H9 (cell line): ENCODE data around the gene AHNAK2. TPM values are rescaled to one million over a fixed set of nuclear protein-coding genes. Genes with fewer than 3 reads are reported as not detected.

Source experiments
- DNase-seq: peaks from one replicate; pipeline ENCODE4 v3.0.0-alpha.2; 2017
- H2AFZ ChIP-seq: one replicate; pipeline ENCODE4 v1.6.1; 2013; ENCODE audit warnings: mild to moderate bottlenecking, low read length, control low read depth, moderate library complexity
- H2AK5ac ChIP-seq: 2 replicates; pipeline ENCODE4 v1.6.1; 2013; ENCODE audit warnings: low read length, control low read depth, mixed read lengths; ENCODE audit not compliant: insufficient read length
- H2BK120ac ChIP-seq: one replicate; pipeline ENCODE4 v1.6.1; 2013; ENCODE audit warnings: low read depth, mild to moderate bottlenecking, low read length, control low read depth, inconsistent platforms; ENCODE audit not compliant: poor library complexity, severe bottlenecking
- H2BK12ac ChIP-seq: 2 replicates; pipeline ENCODE4 v1.6.1; 2013; ENCODE audit warnings: low read length, control low read depth, mixed read lengths, low read depth; ENCODE audit not compliant: insufficient read length
- H2BK15ac ChIP-seq: 2 replicates; pipeline ENCODE4 v1.6.1; 2013; ENCODE audit warnings: low read depth, low read length, control low read depth
- H2BK20ac ChIP-seq: one replicate; pipeline ENCODE4 v1.6.1; 2013; ENCODE audit warnings: low read depth, mild to moderate bottlenecking, low read length, control low read depth, inconsistent platforms; ENCODE audit not compliant: poor library complexity, severe bottlenecking
- H2BK5ac ChIP-seq: 2 replicates; pipeline ENCODE4 v1.6.1; 2013; ENCODE audit warnings: low read length, control low read depth, mixed read lengths; ENCODE audit not compliant: insufficient read length
- H3K14ac ChIP-seq: 2 replicates; pipeline ENCODE4 v1.6.1; 2013; ENCODE audit warnings: low read length, control low read depth; ENCODE audit not compliant: insufficient read depth
- H3K18ac ChIP-seq: 2 replicates; pipeline ENCODE4 v1.6.1; 2013; ENCODE audit warnings: low read depth, mild to moderate bottlenecking, mixed read lengths, low read length, control low read depth; ENCODE audit not compliant: insufficient read length
- H3K23ac ChIP-seq: 2 replicates; pipeline ENCODE4 v1.6.1; 2013; ENCODE audit warnings: low read length, control low read depth, mixed read lengths, low read depth; ENCODE audit not compliant: insufficient read length
- H3K23me2 ChIP-seq: 2 replicates; pipeline ENCODE4 v1.6.1; 2013; ENCODE audit warnings: low read depth, mild to moderate bottlenecking, mixed read lengths, low read length, control low read depth; ENCODE audit not compliant: insufficient read length, poor library complexity, severe bottlenecking
- H3K27ac ChIP-seq: 2 replicates; pipeline ENCODE4 v1.5.1; 2013; ENCODE audit warnings: low read length, control low read depth, mixed read lengths, low read depth; ENCODE audit not compliant: insufficient read length
- H3K27me3 ChIP-seq: 2 replicates; pipeline ENCODE4 v1.6.1; 2013; ENCODE audit warnings: low read length, control low read depth, inconsistent platforms; ENCODE audit not compliant: insufficient read depth
- H3K4ac ChIP-seq: 2 replicates; pipeline ENCODE4 v1.6.1; 2013; ENCODE audit warnings: low read depth, mild to moderate bottlenecking, control low read depth, inconsistent platforms, low read length, moderate library complexity
- H3K4me1 ChIP-seq: 2 replicates; pipeline ENCODE4 v1.6.1; 2013; ENCODE audit warnings: low read length, control low read depth, inconsistent platforms; ENCODE audit not compliant: insufficient read depth
- H3K4me2 ChIP-seq: 2 replicates; pipeline ENCODE4 v1.6.1; 2013; ENCODE audit warnings: low read length, control low read depth, mixed read lengths; ENCODE audit not compliant: insufficient read length, insufficient read depth
- H3K56ac ChIP-seq: 2 replicates; pipeline ENCODE4 v1.6.1; 2013; ENCODE audit warnings: low read depth, mild to moderate bottlenecking, mixed read lengths, low read length, control low read depth; ENCODE audit not compliant: insufficient read length
- H3K79me1 ChIP-seq: 2 replicates; pipeline ENCODE4 v1.6.1; 2013; ENCODE audit warnings: low read depth, mild to moderate bottlenecking, moderate library complexity, low read length, control low read depth, inconsistent platforms; ENCODE audit not compliant: insufficient read depth, poor library complexity, severe bottlenecking
- H3K79me2 ChIP-seq: 2 replicates; pipeline ENCODE4 v1.6.1; 2013; ENCODE audit warnings: low read length, control low read depth, inconsistent platforms; ENCODE audit not compliant: insufficient read depth
- H3K9ac ChIP-seq: 2 replicates; pipeline ENCODE4 v1.6.1; 2013; ENCODE audit warnings: low read length, control low read depth, mixed read lengths; ENCODE audit not compliant: insufficient read length; ENCODE audit errors: extremely low read depth
- H3K9me3 ChIP-seq: one replicate; pipeline ENCODE4 v1.6.1; 2013; ENCODE audit warnings: low read depth, low read length, inconsistent platforms; ENCODE audit not compliant: control insufficient read depth
- H3T11ph ChIP-seq: one replicate; pipeline ENCODE4 v1.6.1; 2013; ENCODE audit warnings: mild to moderate bottlenecking, low read length, control low read depth, inconsistent platforms
- H4K20me1 ChIP-seq: one replicate; pipeline ENCODE4 v1.6.1; 2013; ENCODE audit not compliant: control insufficient read depth, insufficient read length, insufficient read depth
- H4K5ac ChIP-seq: 2 replicates; pipeline ENCODE4 v1.6.1; 2013; ENCODE audit warnings: low read depth, mild to moderate bottlenecking, mixed read lengths, low read length, control low read depth; ENCODE audit not compliant: insufficient read length
- H4K8ac ChIP-seq: replicated peaks from 2 replicates; pipeline ENCODE4 v1.6.1; 2013; ENCODE audit warnings: low read length, control low read depth, mixed read lengths, low read depth; ENCODE audit not compliant: insufficient read length
- H4K91ac ChIP-seq: 2 replicates; pipeline ENCODE4 v1.6.1; 2013; ENCODE audit warnings: low read depth, mild to moderate bottlenecking, moderate library complexity, mixed read lengths, low read length, control low read depth; ENCODE audit not compliant: insufficient read length
- H3K27ac Mint-ChIP-seq, 3 experiments: 2 replicates in 2 of 3; 3 replicates in 1 of 3; pipeline ENCODE4 v1.8.0; 2020 to 2021; ENCODE audit warnings: mixed read lengths in 3 of 3, mild to moderate bottlenecking in 1 of 3, moderate library complexity in 1 of 3
- H3K27me3 Mint-ChIP-seq: 2 replicates; pipeline ENCODE4 v1.8.0; 2021; ENCODE audit warnings: low read depth, mild to moderate bottlenecking, moderate library complexity, mixed read lengths
- H3K36me3 Mint-ChIP-seq, 3 experiments: 2 replicates in 2 of 3; 3 replicates in 1 of 3; pipeline ENCODE4 v1.8.0; 2020 to 2021; ENCODE audit warnings: low read depth in 3 of 3, mixed read lengths in 3 of 3; ENCODE audit not compliant: insufficient read depth in 1 of 3
- H3K4me1 Mint-ChIP-seq, 2 experiments: 2 replicates each; pipeline ENCODE4 v1.8.0; 2020; ENCODE audit warnings: mixed read lengths in 2 of 2
- H3K4me3 Mint-ChIP-seq, 2 experiments: 2 replicates in 1 of 2; 3 replicates in 1 of 2; pipeline ENCODE4 v1.8.0; 2020 to 2021; ENCODE audit warnings: mild to moderate bottlenecking in 2 of 2, mixed read lengths in 2 of 2, moderate library complexity in 1 of 2
- H3K9me3 Mint-ChIP-seq, 2 experiments: 2 replicates in 1 of 2; 3 replicates in 1 of 2; pipeline ENCODE4 v1.8.0; 2020; ENCODE audit warnings: mild to moderate bottlenecking in 2 of 2, mixed read lengths in 2 of 2, moderate library complexity in 1 of 2
- CTCF ChIP-seq: fragments of 200-600 bp; sonication (generic); conservative IDR thresholded peaks from 3 replicates; pipeline ENCODE4 v1.8.0; 2021; ENCODE audit warnings: antibody characterized with exemption, mild to moderate bottlenecking
- WGBS: extraction: QIAGEN DNeasy Blood & Tissue Kit; methylation state at CpG from one replicate; pipeline ENCODE4 v1.1.7; 2013; ENCODE audit warnings: missing lambda C conversion rate, low lambda C conversion rate, mixed read lengths; ENCODE audit not compliant: insufficient read length; ENCODE audit errors: extremely low coverage; 5-methylcytosine and 5-hydroxymethylcytosine counted together
- total RNA-seq: library from RNA; stranded (reverse); gene quantifications from 2 replicates; pipeline ENCODE4 v1.2.1, GENCODE V29; 2021

AHNAK2 gene
- total RNA-seq, 1 experiment from 2014 or later, result 2.8 TPM

DNA sequence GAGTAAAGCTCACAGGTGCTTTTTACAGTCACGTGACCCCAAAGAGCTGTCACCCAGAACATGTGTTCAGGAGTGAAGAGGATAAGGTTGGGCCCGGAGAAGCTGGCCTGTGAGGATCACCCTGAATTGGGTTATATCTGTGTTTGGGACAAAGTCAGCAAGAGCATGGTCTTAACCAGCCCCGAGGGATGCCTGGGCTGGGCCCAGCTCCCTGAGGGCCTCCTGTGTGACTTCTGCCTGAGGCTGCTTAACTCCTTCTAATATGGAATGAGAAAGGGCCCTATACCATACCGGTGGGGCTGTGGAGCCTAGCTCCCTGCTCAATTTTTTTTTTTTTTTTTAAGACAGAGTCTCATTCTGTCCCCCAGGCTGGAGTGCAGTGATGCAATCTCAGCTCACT, 40.2 kb upstream of the AHNAK2 start:
- TF ChIP-seq CTCF, result no peak
- H2BK12ac ChIP-seq, result no peak overlapping the region
- H4K20me1 ChIP-seq, result peaks cover 3% of the 10 kb centered on the region
- Mint-ChIP-seq H3K4me1 (peaks cover 66 to 75% of the 10 kb centered on the region in 2 experiments), H3K27me3 (peaks cover 3% of the 10 kb centered on the region), H3K9me3 (peaks cover 0 to 5% of the 10 kb centered on the region in 2 experiments; a peak in 2 of 5 replicates), H3K4me3 (peak overlapping the region; percentile 88 to 96; a peak in 4 of 5 replicates), H3K36me3 (peaks cover 9 to 27% (median 26%) of the 10 kb centered on the region in 3 experiments; a peak in 6 of 7 replicates), H3K27ac (no peak overlapping the region)
- H3T11ph ChIP-seq, result no peak overlapping the region
- H2BK120ac ChIP-seq, result no peak overlapping the region
- no peak overlapping the region for H3K23ac ChIP-seq
- no peak overlapping the region for H2AK5ac ChIP-seq
- H3K23me2 ChIP-seq, result peaks cover 13% of the 10 kb centered on the region
- H3K18ac ChIP-seq, result no peak overlapping the region
- DNase-seq, result no peak
- no peak overlapping the region for H3K4ac ChIP-seq
- H3K79me1 ChIP-seq, result peaks cover 23% of the 10 kb centered on the region
- H3K4me1 ChIP-seq, result peaks cover 5% of the 10 kb centered on the region; the same call in 1 of the 2 replicates
- no peaks in the 10 kb centered on the region for H3K9me3 ChIP-seq
- H2BK20ac ChIP-seq, result no peak overlapping the region
- peaks cover 63% of the 10 kb centered on the region for H3K79me2 ChIP-seq
- H2BK15ac ChIP-seq, result no peak overlapping the region
- no peak overlapping the region for H3K56ac ChIP-seq
- no peak overlapping the region for H4K8ac ChIP-seq
- H3K14ac ChIP-seq, result no peak overlapping the region
- no peak overlapping the region for H3K27ac ChIP-seq
- no peaks in the 10 kb centered on the region for H3K27me3 ChIP-seq
- no peak overlapping the region for H3K9ac ChIP-seq
- no peak overlapping the region for H4K91ac ChIP-seq
- no peak overlapping the region for H2AFZ ChIP-seq
- no peak overlapping the region for H2BK5ac ChIP-seq
- H3K4me2 ChIP-seq, result no peak overlapping the region
- no peak overlapping the region for H4K5ac ChIP-seq
- no CpG with 5 or more reads among the region's 4 CpGs for WGBS
